H1 (cell line): Measurements from ENCODE around the gene CDH2.

Source experiments
- ATF2 ChIP-seq: IDR thresholded peaks from 2 replicates; pipeline ENCODE4 v1.6.1; 2012; ENCODE audit warnings: low read length, inconsistent platforms
- EZH2 ChIP-seq: fragments of 200-600 bp; sonication (generic); IDR thresholded peaks from 2 replicates; pipeline ENCODE4 v1.7.1; 2012; ENCODE audit warnings: low read depth, mild to moderate bottlenecking, moderate library complexity, low read length, inconsistent platforms; ENCODE audit not compliant: severe bottlenecking
- USF2 ChIP-seq: IDR thresholded peaks from 2 replicates; pipeline ENCODE4 v1.6.1; 2011; ENCODE audit warnings: low read length, improper control_type of control experiment

- TF ChIP-seq EZH2 (no peak), ATF2 (no peak), USF2 (no peak)
These were observed 181.0 kb downstream of the CDH2 start for GRCh38 chr18:27995770-27996502.
